HFF-Myc (cell line): Measurements from ENCODE around the gene FBLN2.

Experiments used
- DNase-seq: peaks from one replicate; pipeline ENCODE4 v3.0.0-alpha.2; 2011; ENCODE audit warnings: low read depth; ENCODE audit errors: extremely low read depth
- H3K4me3 ChIP-seq: replicated peaks from 2 replicates; pipeline ENCODE4 v1.5.1; 2011; ENCODE audit warnings: low read depth, mild to moderate bottlenecking, control low read depth, low read length
- CTCF ChIP-seq: IDR thresholded peaks from 2 replicates; pipeline ENCODE4 v1.5.1; 2012; ENCODE audit warnings: mild to moderate bottlenecking, low read depth, low read length, control low read depth; ENCODE audit errors: missing control alignments

Gene FBLN2

GRCh38 chr3:13644341-13645117, 95.6 kb downstream of the FBLN2 start:
- no peak for TF ChIP-seq CTCF

GRCh38 chr3:13645801-13646637, 97.1 kb downstream of the FBLN2 start:
- H3K4me3 ChIP-seq = no peak overlapping the region

More at GRCh38 chr3:13644341-13645117, 95.6 kb downstream of the FBLN2 start:
- no peak overlapping the region for H3K4me3 ChIP-seq
- DNase-seq = no peak

GRCh38 chr3:13647298-13648059, 98.6 kb downstream of the FBLN2 start:
- no peak for TF ChIP-seq CTCF
- no peak for DNase-seq
- H3K4me3 ChIP-seq = no peak overlapping the region

More at GRCh38 chr3:13645801-13646637, 97.1 kb downstream of the FBLN2 start:
- no peak for TF ChIP-seq CTCF
- DNase-seq = no peak

GRCh38 chr3:13648060-13649001, 99.4 kb downstream of the FBLN2 start:
- DNase-seq = peak; percentile 47
- TF ChIP-seq CTCF = peak; percentile 99
- no peak overlapping the region for H3K4me3 ChIP-seq

- peak; percentile 98 for TF ChIP-seq CTCF
- no peak overlapping the region for H3K4me3 ChIP-seq
- peak; percentile 33 for DNase-seq
These were observed 101.5 kb downstream of the FBLN2 start for GRCh38 chr3:13650210-13651056.
